Stimulated activated CD8-positive, alpha-beta memory T cell treated with anti-CD3 and anti-CD28 coated beads, Interleukin-7, amount 100 ng/mL, for 48 hours (primary cell): Measurements from ENCODE around the gene FAM53B.
A peak's percentile ranks its signal among the peaks of the same experiment; 100 is the strongest.

ENCODE experiments used
- DNase-seq, 2 donors: peaks; one replicate each; pipeline ENCODE4 v3.0.0-alpha.2; 2020; ENCODE audit warnings: low read depth in 1 of 2; ENCODE audit errors: extremely low read depth in 1 of 2

FAM53B gene

DNA sequence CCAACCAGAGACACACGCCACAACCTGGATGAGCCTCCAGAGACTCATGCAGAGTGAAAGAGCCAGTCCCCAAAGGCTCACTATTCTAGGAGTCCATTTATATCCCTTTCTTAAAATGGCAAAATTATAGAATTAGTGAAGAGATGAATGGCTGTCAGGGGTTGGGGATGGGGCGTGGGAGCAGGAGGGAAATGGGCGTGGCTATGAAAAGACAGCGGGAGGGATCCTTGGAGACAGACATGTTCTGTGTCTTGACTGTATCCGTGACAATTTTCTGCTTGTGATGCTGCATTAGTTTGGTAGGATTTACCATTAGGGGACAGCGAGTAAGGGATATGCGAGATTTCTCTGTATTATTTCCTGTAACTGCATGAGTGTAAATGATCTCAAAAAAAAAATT, 33.0 kb downstream of the FAM53B start:
- no peak for DNase-seq

DNA sequence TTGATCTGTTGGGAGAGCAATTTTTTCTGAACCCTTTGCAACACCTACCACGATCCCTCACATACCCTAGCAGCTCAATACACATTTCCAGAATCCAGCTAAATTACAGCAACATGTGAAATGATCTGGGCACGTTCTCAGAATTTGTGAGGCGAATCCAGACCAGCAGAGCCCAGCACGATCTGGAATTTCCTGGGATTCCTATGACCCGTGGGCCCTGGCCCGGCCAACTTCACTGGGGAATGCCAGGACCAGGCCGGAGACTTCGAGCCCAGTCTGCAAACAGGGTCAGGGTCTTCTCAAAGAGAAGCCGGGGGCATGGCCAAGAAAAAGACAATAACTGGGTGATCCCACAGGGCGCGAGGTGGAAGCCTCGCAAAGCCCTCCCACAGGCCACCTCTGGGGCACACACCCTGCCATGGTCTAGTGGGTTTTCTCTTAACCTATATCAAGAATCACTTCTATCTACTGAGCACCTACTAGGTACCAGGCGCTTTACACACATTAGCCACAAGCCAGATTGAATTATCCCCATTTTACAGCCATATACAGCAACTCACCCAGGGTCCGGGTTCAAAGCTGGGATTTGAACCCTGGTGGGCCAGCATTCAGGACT, 33.8 kb downstream of the FAM53B start:
- no peak for DNase-seq

DNA sequence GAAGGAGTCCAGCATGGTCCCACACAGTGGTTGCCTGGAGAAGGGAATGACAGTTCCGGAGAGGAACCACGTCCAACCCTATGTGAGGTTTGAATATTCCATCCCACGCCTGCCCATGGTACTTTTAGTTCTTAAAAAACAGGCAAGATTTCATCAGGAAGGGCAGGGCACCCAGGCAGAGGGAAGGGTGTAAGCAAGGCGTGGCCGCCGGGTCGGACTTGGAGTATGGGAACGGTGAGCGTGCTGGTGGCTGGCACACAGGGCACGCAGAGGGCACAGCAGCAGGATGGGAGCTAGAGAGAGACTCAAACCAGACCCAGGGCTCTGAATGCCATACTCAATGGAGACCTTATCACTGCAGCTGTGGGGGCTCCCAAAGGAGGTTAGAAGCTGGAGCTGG, 34.3 kb downstream of the FAM53B start:
- no peak for DNase-seq

DNA sequence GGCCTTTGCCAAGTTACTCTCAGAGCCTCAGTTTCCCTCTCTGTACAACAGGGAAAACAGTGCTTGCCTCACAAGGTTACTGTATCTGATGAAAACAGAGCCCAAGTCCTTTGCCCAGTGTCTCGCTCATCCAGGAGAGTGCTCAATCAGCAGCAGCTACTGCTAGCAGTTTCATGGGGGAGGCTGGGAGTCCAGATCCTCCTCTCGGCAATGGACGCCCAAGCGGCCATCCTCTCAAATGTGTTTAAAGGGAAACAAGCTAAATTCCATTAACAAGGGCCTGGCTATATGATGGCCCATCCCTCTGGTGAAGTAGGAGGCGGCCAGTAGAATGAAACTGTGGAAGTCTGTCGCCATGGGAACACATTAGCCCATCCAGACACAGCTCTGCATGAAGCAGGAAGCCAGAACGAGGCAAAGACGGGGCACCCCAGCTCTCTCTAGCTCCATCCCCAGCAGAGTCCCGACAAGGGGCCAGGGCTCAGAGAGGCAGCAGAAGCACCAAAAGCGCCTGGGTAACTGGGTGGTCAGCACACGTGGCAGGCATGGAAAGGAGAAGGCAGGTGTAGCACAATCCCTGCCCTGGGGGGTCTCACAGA, 35.2 kb downstream of the FAM53B start:
- DNase-seq: no peak

DNA sequence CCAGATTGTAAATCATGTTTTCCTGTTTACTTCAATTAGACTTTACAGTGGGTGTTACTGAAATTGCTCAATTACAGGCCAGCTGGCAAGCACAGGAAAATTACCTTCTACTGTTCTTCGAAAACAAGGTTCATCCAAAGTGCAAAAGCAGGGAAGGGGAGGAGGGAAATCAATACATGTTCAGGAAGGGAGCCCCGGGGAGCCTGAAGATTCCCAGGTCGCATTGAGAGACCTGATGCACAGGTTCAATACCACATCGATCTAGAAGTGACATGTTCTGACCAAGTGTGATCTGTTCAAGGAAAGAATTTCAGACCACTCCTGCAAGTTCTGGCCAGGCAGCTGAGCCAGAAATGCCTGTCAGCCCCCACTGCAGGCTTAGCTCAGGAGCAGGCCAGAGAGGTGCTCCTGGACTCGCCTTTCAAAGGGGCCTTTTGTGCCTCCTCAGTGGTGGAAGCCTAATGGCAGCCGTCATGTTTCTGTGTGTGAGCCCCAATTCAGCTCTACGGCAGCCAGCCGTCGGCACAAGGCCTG, 35.9 kb downstream of the FAM53B start:
- no peak for DNase-seq

DNA sequence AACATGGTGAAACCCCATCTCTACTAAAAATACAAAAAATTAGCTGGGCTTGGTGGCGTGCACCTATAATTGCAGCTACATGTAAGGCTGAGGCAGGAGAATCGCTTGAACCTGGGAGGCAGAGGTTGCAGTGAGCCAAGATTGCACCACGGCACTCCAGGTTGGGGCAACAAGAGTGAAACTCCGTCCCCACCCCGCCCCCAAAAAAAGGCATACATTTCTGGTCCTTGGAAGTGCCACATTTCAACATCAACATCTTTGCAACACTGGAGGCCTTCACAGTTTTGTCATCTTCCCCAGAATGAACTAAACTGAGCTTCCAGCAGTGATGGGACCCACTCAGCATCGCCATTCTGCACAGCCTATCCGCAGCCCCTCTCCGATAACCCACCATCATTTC, 36.6 kb downstream of the FAM53B start:
- DNase-seq: no peak

DNA sequence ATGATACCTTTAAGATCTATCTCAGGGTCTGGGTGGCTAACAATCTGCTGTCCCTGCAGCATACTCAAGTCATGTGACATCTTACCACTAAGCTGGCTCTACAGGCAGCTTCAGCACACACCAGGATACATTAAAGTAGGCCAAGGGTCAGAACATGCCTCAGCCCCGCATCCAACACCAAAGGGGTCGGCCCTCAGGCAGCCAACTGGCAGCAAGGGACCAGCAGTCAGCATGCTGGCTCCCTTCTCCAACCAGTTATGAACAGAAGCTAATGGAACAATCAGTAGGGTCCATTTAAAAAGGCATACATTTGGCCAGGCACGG, 37.1 kb downstream of the FAM53B start:
- no peak for DNase-seq

DNA sequence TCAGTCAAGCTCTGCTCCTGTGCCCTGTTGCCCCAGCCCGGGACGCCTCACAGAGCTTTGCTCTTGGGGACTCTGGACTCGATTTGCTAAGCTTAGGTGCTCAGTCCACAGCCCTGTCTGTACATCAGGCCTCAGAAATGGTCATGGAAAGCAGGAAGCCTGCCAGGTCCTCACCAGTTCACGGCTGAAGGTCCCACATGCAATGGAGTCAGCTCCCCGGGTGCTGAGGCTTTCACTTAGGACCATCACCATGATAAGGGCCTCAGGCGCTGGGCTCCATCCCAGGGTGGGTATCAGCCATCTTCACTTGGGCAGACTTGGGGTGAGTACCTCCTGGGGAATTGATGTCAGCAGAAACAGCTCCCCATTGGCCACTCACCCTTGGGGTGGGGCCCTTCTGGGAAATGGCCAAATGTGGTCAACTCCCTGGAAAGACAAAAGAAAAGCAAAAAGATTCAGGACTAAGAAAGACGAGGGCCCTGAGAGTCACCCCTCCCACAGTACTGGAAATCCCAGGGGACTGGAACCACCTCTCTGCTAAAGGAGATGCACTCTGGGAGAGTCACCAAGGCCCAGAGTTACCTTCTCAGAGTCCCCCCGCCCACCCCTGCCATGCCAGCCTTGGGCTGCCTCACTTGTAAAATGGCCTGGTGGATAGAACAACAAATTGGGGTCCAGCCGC, 37.6 kb downstream of the FAM53B start:
- DNase-seq: no peak

DNA sequence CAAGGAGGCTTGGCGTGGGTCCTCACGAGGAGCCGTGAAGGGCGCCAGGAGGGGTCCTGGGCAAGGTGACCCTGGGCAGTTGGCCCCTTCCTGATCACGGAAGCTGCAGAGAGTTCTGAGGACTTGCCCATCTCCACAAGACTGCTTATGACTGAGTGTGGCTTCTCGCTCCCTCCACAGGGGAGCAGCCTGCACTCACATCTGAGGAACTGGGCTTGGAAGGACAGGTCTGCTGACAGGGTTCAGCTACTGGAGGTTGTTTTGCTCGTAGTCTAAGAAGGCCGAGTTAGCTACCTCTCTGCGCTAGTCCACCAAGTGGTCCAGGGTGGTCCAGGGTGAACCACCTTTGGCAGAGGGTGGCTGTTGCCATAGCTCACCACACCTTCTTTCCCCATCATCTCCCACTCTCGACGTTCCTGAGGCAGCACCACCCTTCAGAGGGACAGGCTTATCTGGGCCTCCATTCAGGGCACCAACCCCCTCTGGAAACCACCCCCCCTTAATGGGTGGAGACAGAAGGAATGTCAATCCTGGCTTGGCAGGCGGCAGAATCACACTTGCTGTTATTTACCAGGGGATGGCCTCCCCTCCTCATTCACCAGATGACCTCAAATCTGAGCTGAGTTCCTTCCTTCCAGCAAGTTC, 38.2 kb downstream of the FAM53B start:
- DNase-seq: no peak

DNA sequence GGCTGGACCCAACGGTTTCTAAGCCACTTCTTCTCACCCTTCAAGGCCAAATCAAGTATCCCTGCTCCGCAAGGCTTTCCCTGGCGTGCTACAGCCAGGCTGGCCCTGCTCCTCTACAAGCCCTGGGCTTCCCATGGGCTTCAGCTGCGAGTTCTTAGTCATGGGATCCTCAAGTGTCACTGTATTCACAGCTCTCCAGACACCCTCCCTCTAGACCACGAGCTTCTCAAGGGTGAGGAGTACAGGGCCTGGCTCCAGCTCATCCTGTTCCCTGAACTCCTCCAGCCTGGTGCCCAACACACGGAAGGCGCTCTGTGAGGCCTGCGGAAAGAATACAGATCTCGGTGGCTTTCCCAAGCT, 38.8 kb downstream of the FAM53B start:
- DNase-seq: no peak

DNA sequence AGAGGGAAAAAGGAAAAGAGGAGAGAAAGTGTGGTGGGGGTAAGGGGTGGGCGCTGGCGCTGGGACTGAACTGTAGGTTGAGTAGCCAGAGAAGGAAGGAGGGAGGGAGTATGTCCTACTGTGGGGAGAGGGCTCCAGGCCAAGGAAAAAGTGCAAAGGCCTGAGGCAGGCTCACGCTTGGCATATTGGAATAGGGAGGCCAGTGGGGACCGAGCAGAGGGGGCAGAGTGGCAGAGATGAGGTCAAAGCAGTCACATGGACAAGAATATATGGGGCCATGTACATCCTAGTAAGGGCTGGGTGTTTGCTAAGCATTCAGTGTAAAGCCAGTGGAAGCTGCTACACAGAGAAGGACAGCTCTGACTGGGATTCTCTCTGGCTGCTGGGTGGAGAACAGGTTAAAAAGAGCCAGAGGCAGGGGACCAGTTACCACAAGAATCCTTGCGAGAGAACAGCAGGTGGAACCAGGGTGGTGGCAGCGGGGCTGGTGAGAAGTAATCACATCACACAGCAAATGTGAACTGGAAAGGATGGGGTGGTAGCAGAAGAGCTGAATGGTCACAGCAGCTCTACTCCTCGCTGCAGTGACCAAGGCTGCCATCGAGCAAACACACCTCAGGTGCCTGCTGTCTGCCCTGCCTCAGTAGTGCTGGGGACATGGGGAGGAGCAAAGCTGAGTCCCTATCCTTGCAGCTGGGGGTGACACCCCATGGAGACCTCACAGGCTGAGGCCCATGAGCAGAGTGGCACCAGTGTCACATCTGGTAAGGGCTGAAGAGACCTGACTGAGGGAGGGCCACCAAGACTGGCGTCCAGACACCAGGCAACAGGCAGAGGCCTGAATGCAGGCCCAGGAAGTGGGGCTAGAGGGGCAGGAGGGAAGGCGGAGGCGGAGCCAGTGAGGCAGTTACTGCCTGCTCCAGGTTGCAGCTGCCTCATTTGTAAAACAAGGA, 39.5 kb downstream of the FAM53B start:
- DNase-seq: no peak

DNA sequence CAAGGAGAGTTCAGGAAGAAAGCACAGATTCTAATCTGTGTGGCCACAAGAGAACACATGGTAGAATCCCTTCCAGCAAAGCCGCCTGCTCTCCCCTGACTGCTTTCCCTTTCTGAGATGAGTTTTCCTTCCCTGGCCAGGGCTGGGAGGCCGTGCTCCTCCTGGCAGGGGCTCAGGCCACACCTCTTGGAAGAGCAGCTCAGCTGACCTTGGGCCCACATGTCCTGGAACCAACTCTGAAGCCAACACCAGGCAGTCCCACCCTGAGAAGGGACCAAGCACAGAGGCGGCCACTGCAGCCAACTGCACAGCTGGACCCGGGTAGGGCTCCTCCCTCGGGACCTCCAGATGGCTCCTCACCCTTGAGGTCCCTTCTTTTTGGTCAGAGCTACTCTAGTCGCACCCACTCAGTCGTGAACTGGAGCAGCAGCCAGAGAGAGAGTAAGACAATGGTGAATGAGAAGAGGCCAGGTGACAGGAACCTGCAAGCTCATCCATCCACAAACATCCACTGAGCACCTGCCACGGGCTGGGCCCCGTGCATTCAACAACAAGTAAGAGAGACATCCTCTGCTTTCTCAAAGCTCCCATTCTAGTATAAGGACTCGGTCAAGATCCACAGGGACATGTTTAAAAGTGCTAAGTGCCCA, 40.3 kb downstream of the FAM53B start:
- no peak for DNase-seq

DNA sequence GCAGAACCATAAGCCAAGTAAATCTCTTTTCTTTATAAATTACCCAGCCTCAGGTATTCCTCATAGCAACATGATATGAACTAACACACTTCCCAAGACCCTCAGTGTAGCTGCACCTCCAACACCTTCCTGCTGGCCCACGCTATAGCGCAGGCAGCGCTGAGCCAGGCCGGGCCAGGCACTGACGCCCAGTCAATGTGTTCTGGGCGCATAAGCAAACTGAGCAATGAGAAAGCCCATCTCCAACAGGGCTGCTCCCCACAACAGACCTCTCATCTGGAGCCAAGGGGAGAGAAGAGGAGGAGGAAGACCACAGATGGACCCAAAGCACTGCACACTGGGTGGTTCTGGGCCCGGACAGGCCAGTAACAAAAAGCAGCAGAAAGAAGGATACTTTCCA, 40.8 kb downstream of the FAM53B start:
- no peak for DNase-seq

DNA sequence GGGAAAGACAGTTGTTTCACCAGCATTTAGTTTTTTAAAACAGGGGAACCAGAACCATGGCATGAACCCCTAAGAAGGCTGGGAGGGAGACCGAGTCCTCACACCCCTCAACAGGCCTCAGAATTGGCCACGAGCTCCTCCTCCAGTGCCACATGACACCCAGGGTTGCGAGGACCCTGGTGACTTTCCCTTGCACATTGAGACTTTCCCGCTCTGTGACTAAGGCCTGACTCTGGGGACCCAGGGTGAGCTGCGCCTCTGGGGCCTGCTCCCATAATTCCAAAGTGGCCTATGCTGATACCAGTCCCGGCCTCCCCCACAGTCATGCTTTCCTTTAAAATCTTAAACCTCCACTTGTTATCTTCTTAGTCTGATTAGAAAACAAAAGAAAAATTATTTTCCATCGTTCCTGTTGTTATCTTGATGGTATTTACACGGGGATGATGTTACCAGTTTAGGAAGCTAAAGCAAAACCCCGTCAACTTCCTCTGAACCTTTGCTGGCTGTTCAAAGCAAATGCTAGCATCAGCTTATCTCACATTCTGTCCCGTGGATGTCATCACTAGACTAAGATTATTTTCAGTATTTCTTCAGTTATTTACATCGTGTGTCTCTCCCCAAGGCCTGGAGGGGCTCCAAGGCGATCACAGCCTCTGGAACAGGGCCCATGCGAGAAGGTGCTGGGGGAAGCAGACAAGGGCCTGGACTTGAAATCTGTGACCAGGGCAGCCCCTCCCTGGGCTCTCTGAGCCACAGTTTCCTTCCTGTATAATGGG, 42.1 kb downstream of the FAM53B start:
- peak in 1 of 2 donors; percentile 52 for DNase-seq

DNA sequence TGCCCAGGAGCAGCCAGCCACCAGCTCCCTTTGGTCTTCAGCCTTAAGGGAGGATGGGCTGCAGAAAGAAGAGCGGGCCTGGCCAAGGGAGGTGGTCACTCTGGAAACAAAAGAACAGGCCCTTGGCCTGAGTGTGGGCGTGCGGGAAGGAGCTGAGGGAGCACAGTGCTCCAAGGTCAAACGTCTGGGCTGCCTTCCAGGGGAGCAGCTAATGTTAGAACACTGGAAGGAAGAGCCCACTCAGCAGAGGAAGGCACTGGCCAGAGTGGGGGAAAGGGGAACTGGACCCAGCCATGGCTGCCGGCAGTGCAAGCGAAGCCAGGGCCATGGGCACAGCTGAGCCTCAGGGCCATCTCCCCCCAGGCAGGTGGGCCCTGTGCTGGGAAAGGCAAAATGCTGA, 42.7 kb downstream of the FAM53B start:
- no peak for DNase-seq

DNA sequence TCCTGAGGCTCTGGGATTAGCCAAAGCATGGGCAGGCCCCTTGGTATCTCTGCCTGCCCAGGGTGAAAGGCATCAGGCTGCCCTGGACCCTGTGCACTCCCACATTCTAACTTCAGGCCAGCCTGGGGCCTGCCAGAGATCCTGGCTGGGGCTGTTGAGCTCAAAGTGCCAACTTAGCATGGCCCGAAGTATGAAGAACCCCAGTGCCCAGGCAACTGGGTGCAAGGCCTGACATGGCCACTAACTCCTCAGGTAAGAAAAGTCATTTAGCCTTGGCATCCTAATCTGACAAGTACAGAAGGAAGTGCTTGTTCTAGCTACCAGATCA, 43.2 kb downstream of the FAM53B start:
- no peak for DNase-seq

DNA sequence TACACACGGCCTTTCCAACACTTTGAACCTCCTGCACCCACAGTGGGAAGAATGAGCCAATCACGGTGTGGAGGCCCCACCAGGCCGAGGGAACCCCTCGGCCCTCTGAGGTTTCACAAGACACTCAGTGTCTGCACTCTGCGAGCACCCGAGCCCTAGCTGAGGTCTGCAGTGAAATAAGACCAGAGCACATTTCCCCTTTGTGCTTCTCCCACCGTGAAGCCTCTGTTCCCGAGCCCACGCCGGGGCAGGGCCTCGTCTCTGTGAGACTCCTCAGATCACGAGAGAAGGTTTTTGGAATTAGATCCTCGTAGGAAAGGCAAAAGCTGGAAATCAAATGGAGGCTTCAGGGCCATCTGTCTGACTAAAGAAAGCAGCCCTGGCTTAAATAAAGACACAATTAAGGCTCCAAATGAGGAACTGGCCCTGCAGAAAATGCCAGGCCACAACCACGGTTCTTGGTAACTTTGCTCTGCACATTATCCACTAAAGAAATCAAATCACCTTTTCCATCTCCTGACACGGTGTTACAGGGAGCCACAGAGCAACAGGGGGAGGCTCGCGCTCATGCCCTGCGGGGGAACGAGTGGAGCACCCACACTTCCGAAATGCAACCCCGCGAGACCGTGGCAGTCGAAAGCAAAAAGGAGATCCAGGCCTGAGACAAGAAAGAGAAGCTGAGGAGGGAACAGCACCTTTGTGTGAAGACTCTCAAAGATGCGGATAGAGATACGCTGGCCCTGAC, 43.7 kb downstream of the FAM53B start:
- no peak for DNase-seq

DNA sequence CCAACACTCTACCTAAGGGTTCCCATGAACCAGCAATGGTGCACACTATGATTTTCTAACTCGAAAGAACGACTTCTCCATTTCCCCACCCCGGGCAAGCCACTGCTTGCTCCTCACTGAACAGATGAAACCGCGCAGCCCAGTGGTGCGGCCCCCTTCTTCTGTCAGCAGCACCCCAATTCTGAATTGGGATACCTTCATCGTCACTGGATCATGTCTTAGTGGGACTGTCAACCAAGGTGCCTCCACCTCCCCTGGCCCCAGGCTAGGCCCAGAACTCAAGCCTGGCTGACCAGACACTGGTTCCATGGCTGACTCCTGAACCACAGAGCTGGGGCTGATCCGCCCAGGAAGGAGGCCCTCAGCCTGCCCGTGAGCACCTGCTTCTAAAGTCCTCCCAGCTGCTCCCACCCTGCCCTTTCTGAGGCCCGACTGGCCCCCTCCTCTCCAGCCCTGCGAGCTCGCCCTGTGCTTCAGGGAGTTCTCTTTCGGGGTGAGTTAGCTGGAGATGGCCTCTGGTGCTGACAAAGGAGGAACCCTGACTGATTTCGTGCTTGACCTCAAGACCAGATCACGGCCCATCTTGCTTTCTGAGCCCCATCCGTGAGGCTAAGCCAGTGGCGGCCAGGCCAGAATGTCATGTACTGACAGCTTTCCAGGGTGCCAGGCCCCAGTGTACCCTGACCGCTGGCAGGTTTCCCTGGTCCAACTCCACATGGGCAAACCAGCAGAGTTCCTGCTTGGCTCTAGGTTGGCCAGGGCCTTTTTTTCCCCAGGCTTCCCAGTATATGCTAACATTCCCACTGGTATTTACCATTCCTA, 44.5 kb downstream of the FAM53B start:
- no peak for DNase-seq
